ENCODE results near the gene SKIDA1.

The SKIDA1 gene

DNA sequence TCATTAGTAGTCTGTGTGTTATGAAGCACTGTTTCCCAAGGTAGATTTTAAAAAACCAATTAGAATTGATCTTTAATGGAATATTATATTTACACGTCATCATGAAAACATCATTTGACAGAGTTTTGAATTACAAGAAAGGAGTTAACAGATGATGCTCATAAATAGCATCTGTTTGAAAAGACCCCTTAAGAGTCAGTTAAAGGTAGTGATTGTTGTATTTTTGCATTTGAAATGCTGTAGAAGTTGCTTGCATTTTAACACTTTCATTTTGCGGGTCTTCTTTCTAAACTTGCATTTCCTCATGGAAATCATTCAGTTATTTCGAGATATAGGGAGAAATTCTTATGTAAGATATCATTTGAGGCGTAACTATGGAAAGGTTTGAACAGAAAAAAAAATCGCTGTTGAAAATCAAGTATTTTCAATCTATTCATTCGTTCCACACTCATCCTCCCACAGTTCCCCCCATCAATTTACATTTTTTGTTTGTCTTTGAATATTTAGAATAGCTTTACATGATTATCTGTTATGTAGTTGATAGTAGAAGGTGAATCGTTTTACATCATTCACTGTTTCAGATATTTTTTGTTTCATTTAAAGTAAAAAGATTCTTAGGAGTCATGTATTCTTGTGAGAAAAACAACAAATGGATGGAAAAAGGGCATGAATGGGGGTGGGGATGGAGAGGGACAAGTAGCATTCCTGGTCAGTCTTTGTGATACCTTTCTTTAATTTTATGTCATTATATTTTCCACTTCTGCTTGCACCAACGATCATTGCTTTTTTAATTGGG is 3.0 kb upstream of the SKIDA1 start:
- DNase-seq, result no peak

DNA sequence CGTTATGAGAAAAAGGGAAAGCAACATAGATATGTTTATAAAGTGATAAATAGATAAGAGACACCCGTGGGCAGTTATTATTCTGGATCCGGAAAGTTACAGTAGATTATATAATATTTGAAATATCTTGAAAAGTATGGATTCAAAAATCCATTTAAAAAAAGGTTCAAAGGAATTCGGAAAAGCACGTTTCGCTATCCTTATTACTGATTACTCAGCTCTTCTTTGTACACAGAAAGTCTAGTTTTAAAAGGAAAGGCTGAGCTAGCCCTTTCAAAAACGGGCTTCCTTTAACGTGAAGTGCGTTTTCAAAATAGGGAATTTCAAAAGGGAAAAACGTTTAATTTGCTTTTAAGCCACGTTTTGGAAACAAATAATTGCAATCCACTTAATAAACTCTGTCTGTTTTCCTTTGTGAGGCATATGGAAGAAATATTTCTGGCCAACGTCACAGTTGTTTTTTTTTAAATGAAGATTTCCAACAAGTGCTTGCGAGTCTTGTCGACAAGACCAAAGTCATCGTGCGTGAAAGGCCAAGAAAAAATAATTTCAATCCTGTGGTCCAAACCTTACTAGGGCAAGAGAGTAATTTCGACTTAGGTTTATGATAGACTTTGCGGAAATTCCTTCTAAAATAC is 2.2 kb upstream of the SKIDA1 start:
- DNase-seq, result no peak

DNA sequence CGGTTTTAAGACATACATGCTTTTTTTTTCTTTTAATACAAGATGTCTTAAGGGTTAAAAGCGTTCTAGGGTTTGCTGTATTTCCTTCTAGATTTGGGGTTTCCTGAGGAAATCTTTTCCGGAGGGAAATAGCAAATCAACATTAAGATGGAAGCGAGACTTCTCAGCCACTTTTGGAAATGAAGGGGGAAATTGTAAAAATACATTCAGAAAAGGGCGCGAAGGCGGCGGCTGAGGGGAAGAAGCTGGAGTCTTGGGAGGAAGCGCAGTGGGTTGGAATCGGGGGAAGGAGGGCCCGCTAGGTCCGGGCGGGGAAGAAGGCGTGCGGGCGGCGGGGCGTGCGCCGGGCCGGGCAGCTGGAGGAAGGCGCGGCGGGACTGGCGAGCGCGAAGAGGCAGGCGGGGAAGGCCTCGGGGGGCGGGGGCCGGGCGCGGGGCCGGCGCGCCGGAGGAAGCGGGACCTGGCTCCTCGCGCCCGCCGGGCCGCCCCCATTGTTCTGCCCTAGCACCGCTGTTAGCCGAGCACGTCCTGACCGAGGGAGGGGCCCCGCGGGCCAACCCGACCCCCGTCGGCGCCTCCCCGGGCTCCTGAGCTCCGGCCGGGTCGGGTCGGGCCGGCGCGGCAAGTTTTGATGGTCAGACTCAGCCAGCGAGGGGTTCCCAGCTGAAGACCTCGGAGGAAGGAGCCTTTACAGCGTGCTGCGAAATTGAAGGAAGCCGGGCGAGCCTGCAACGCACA is 1.5 kb upstream of the SKIDA1 start:
- peak; percentile 34 to 48 for DNase-seq

DNA sequence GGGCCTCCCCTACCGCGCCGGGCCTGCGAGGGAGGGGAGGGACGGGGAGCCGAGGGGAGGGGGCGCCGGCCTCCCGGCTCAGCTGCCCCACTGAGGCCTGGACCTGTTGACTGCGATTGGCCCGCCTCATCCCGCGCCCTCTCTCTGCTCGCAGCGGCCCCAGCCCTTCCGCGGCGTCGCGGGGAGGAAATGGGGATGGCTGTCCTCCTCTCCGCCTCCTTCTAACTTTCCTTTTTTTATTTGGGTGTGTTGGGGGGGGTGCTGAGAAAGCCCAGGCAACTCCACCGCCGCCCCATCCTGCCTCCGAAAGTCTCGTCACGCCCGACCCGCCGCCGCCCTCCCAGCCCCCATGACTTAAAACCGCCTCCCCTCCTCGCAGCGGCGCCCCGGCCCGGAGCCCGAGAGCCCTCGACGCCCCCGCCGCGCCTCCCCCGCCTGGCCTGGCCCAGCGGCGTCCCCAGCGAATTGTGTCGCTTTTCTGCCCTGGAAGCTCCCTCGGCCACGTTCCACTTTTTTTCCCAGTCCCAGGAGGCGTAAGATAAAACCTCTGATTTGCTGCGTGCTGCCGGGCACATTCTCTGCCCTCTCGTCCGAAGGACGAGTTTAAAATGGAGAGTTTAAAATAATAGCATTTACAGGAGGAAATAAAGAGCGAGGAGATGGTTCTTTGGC is 842 bp upstream of the SKIDA1 start:
- peak in 1 of 2 donors; percentile 35 for DNase-seq

- DNase-seq, result peak; percentile 51 to 60
Measured at GRCh38 chr10:21524526-21525366, 736 bp downstream of the SKIDA1 start.

DNA sequence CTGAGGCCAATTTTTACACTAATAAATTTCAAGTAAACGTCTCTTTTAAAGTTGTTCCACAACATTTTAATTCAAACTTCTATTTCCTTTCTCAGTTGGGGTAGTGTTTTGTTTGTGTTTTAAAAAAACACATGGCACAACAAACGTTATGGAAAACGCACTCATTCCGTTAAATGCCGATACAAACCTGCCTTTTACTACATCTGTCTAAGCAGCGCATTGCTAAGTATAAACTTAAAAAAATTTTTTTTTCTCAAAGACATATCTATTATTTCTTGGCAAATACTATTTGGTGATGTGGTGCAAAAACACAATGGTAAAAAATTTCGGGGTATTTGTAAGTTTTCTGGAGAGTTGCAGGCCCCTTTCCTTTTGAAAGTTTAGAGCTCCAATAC is 1.4 kb downstream of the SKIDA1 start:
- no peak for DNase-seq

- no peak for DNase-seq
Measured at GRCh38 chr10:21523557-21524008, 1.9 kb downstream of the SKIDA1 start.

DNA sequence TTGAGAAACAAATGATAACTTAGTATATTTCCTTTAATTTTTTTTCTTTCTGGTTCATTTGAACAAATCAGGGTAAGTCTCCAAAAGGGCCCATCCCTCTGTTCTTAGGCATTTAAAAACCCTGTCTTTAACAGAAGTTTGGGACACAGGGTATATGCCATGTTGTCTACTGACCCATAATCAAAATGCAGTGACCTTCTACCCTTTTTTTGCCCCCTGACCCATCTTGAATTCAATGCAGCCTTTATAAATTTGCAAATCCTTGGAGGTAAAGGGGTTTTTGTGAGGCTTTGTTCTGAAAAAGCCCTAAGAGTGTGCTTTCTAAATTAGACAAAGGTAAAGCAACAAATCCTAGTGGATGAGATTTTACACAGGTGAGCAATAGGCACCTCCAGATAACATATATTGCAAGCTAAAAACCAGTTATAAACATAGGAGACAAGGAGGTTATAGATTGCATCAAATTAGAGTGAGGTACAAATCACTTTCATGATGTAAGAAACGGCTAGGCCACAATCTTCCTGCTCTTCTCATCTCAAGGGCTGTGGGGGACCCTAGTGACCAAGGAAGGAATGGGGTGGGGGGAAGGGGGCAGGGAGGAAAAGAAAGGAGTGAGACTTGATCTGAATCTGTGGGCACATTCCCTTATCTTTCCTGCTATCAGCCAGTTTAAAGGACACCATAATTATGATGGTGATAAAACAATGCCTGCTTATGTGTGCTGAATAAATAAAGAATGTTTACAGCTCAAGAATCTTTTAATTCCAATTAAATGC is 2.7 kb downstream of the SKIDA1 start:
- DNase-seq, result no peak

GRCh38 chr10:21521751-21522533 is 3.5 kb downstream of the SKIDA1 start:
- DNase-seq, result no peak

DNA sequence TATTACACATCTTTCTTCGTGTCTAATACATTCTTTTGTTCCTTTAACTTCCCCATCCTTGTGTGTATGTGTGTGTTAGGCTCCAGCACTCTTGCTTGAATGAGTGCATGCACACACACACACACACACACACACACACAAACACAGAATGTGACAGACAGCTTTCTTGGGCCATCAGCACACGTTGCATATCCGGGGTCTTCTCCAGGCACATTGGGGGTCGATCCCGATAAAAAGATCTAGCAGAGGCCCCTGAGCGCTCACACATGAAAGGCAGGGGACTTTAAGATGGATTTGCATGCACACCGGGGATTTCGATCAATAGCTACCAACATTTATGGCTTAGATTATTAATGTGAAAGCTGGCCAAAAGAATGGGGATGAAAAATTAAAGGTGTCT is 4.5 kb downstream of the SKIDA1 start:
- no peak for DNase-seq

DNA sequence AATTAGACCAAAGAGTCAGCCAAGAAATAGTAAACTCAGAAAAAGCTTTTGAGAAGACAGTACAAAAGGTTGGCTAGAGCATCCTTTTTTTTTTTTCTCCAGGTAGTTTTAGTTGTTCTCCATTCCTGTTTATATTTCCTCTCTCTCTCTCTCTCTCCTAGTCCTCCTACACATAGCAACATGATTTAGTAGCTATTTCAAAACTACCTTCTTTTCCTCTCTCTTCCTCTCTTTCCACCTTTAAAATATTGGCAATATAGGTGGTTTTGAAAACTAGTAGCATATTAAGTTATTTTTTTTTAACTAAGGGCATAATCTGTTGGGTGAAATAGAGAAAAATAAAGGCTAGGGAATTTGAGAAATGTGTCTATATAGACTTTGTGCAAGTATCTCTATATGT is 5.0 kb downstream of the SKIDA1 start:
- DNase-seq, result no peak

GRCh38 chr10:21519941-21520436 is 5.5 kb downstream of the SKIDA1 start:
- DNase-seq, result no peak

- DNase-seq, result no peak
Measured at GRCh38 chr10:21519397-21519933, 6.0 kb downstream of the SKIDA1 start.

DNA sequence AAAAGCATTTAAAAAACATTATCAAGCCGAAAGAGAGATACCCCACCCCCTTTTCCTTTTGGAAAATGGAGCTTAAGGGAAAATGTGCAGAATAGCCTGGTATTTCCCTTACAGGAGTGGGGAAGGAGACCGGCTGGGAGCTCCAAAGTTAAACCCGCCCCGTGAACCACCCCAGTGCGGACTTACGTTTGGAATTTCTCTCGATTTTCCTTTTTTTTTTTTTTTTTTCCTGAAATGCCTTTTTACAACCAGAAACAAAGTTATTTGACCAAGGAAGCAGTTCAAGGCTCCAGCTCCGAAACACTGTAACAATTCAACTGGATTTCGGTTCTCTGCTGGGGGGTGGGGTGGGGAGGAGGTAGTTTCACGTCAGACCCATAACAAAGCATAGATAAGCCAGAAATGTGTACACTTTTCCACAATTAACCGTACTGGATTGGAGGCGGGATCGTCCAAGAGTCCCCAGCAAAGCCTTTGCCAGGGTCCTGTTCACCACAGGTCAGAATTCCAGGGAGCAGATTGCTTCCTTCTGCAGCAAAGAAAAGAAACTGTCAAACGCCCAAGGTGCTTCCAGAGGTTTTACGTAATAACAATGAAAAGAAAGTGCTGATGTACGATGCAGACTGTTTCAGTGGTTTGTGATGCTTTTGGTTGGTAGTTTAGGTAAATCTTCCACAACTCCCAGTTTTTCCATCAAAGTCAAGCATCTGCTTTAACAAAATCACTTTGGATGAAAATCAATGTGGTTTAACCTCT is 6.7 kb downstream of the SKIDA1 start:
- no peak for DNase-seq

GRCh38 chr10:21518149-21518640 is 7.3 kb downstream of the SKIDA1 start:
- no peak for DNase-seq

DNA sequence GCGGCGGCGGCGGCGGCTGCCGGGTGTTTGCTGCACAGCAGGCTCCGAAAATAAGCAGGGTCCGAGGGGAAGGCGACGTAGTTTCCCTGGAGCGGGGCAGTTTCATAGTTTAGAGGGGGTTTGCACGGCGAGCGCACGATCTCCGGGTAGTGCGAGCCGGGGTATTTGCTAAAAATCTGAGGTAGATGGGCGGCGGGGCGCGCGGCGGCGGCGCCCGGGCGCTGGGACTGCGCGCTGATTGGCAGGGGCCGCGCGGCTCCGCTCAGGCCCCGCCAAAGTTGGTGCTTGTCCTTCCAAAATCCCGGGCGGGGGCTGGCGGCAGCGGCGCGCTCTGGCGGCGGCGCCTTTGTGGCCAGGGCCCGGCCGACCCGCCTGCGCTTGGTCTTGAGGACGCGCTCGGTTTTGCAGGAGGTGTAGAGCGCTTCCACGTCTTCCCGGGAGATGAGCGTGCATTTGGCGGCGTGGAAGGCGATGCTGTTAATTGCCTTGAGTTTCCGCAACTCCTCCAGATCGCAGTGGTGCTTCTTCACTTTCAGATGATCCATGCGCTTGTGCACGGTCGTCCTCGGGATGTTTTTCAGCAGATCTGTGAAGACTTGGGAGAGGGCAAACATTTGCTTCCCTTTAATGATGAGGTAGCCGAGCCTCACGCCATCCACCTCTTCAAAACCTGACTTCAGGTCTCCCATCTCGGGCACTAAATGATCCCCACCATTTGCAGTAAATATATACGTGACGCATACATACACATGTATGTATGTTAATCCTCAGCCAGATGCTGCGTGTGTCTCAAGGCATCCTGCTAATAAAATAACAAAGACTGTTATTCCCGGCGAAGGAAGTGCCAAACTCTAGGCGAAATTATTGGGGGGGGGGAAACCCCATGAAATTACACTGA is 8.1 kb downstream of the SKIDA1 start:
- no peak for DNase-seq

DNA sequence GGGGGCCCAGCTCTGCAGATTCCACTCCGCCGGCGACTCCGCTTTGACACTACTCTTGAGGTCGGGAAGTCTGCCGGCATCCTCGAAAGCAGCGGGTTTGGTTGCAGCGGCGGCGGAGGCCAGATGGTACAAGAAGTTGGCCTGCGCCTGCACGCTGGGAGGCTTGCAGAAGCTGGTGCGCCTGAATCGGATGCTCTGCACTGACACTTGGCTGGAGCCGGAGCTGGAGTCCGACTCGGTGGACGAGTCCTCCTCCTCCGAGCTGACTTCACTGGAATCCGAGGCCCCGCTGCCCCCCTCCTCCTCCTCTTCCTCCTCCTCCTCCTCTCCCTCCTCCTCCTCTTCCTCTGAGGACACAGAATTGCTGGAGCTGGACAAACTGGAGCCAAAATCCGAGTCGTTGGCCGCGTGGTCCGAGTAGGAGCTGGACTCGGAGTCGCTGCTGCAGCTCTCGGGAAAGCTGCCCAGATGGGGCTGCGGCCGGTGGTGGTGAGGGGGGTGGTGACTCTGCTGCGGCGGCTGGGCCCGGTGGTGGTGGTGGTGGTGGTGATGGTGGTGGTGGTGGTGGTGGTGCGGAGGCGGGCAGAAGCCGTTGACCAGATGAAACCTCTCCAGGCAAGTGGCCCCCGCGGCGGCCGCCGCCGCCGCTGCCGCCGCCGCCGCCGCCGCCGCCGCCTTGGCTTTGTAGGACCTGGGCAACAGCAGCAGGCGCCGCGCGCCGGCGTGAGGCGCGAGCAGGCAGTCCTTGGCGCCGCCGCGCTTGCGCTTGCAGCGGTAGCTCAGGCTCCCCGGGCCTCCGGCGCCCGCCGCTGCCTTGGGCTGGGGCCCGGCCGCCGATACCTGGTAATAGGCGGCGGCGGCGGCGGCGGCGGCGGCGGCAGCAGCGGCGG is 9.0 kb downstream of the SKIDA1 start:
- DNase-seq, result no peak
